Testis (tissue), 3 donors: Measurements from ENCODE around the gene RGS3. TPM values are rescaled to one million over a fixed set of nuclear protein-coding genes. Genes with fewer than 3 reads are reported as not detected.

Experiments used
- DNase-seq: peaks from one replicate; pipeline ENCODE4 v3.0.0-alpha.2; 2019
- H3K27ac ChIP-seq, 2 donors: fragments of 200-600 bp; sonication (generic); one replicate each; pipeline ENCODE4 v1.5.1; 2019
- H3K27me3 ChIP-seq: fragments of 200-600 bp; sonication (generic); one replicate; pipeline ENCODE4 v1.5.1; 2019
- H3K36me3 ChIP-seq: fragments of 200-600 bp; sonication (generic); one replicate; pipeline ENCODE4 v1.5.1; 2017; ENCODE audit warnings: low read depth; ENCODE audit errors: missing control alignments
- H3K4me1 ChIP-seq: fragments of 200-600 bp; sonication (generic); one replicate; pipeline ENCODE4 v1.5.1; 2019
- H3K4me3 ChIP-seq, 2 donors: fragments of 200-600 bp; sonication (generic); one replicate each; pipeline ENCODE4 v1.5.1; 2017 to 2019
- H3K9me3 ChIP-seq: fragments of 200-600 bp; sonication (generic); one replicate; pipeline ENCODE4 v1.5.1; 2017
- CTCF ChIP-seq, 3 experiments: fragments of 450-650 bp in 2 of 3; fragments of 200-600 bp in 1 of 3; sonication (generic) in 1 of 3; IDR thresholded peaks; one replicate each; pipeline ENCODE4 v1.5.1; 2016 to 2019; ENCODE audit warnings: antibody characterized with exemption in 3 of 3, mild to moderate bottlenecking in 2 of 3, moderate library complexity in 1 of 3
- POLR2A ChIP-seq: fragments of 450-650 bp; IDR thresholded peaks from one replicate; pipeline ENCODE4 v1.6.1; 2017; ENCODE audit warnings: antibody characterized with exemption, mild to moderate bottlenecking, moderate library complexity
- WGBS, 2 donors: methylation state at CpG; one replicate each; pipeline ENCODE4 v1.1.5; 2018; 5-methylcytosine and 5-hydroxymethylcytosine counted together
- intact Hi-C: fragments of 100-400 bp; cut with DNase I; formaldehyde crosslinking; loops from one replicate; pipeline ENCODE4 v1.15.1; 2023; ENCODE audit warnings: low total_unique reads
- polyA plus RNA-seq: library from polyadenylated mRNA; stranded (reverse); fragments of 350-450 nt; fragmentation: Illumina TruSeq; extraction: RNeasy Lipid Tissue Mini Kit (QIAGEN cat#74804); gene quantifications from one replicate; pipeline ENCODE4 v1.2.3, GENCODE V29; 2014; ENCODE audit warnings: low read depth, low replicate concordance; ENCODE audit not compliant: insufficient read depth
- total RNA-seq, 2 donors: library from RNA; depleted of rRNA; stranded (reverse); fragments of >200 nt; gene quantifications; one replicate each; pipeline ENCODE4 v1.2.3, GENCODE V29; 2016

RGS3 gene
- total and polyA plus RNA-seq, 3 donors from 2014 or later: 84.8 to 125 (median 119) TPM

GRCh38 chr9:113462781-113463286, 693 bp upstream of the RGS3 start:
- H3K27ac ChIP-seq: no peak overlapping the region
- no peaks in the 10 kb centered on the region for H3K27me3 ChIP-seq
- H3K4me3 ChIP-seq: no peak overlapping the region
- intact Hi-C loops: no loop called here
- H3K36me3 ChIP-seq: no peaks in the 10 kb centered on the region
- TF ChIP-seq POLR2A (no peak), CTCF (IDR thresholded peaks at IDR 0.05) (no peak)
- H3K9me3 ChIP-seq: no peaks in the 10 kb centered on the region
- no peaks in the 10 kb centered on the region for H3K4me1 ChIP-seq
- no peak for DNase-seq
- WGBS, 2 donors: 73 to 86% methylated on average over 11 of the region's 11 CpGs

GRCh38 chr9:113464286-113464660, 746 bp downstream of the RGS3 start:
- WGBS, 2 donors: 81% methylated on average over 1 of the region's 1 CpG; no CpG with 5 or more reads in 1 of the 2 donors
- no peaks in the 10 kb centered on the region for H3K9me3 ChIP-seq
- no peak overlapping the region for H3K4me3 ChIP-seq
- no peak for TF ChIP-seq CTCF (IDR thresholded peaks at IDR 0.05)
- no peak for TF ChIP-seq POLR2A
- intact Hi-C loops: no loop called here
- H3K36me3 ChIP-seq: no peaks in the 10 kb centered on the region
- H3K4me1 ChIP-seq: no peaks in the 10 kb centered on the region
- DNase-seq: no peak
- H3K27ac ChIP-seq: no peak overlapping the region
- no peaks in the 10 kb centered on the region for H3K27me3 ChIP-seq

- Histone ChIP-seq H3K9me3 (no peaks in the 10 kb centered on the region), H3K4me1 (no peaks in the 10 kb centered on the region), H3K27ac (no peak overlapping the region), H3K27me3 (no peaks in the 10 kb centered on the region), H3K36me3 (no peaks in the 10 kb centered on the region), H3K4me3 (no peak overlapping the region)
- intact Hi-C loops: no loop called here
- WGBS, 2 donors: 78 to 91% methylated on average over 2 of the region's 2 CpGs
- TF ChIP-seq CTCF (IDR thresholded peaks at IDR 0.05) (no peak), POLR2A (no peak)
- peak; percentile 8 for DNase-seq
Measured at GRCh38 chr9:113465599-113466140, 2.1 kb downstream of the RGS3 start.

GRCh38 chr9:113467183-113467582, 3.7 kb downstream of the RGS3 start:
- H3K9me3 ChIP-seq: no peaks in the 10 kb centered on the region
- no peaks in the 10 kb centered on the region for H3K36me3 ChIP-seq
- H3K4me3 ChIP-seq: no peak overlapping the region
- WGBS, 2 donors: 70 to 98% methylated on average over 2 of the region's 2 CpGs
- no peak overlapping the region for H3K27ac ChIP-seq
- no peaks in the 10 kb centered on the region for H3K27me3 ChIP-seq
- DNase-seq: no peak
- TF ChIP-seq POLR2A: no peak
- no peak for TF ChIP-seq CTCF (IDR thresholded peaks at IDR 0.05)
- no peaks in the 10 kb centered on the region for H3K4me1 ChIP-seq
- intact Hi-C loops: no loop called here
